A549 treated with Mapracorat at 1 μM for 4 hours (cell line): ENCODE results near the gene IL17RC. TPM values are rescaled to one million over a fixed set of nuclear protein-coding genes. Genes with fewer than 3 reads are reported as not detected.

Source experiments
- total RNA-seq: library from RNA; stranded (reverse); fragments of 200-300 nt; extraction: Qiagen RNA extraction; gene quantifications from 5 replicates; pipeline ENCODE4 v1.2.3, GENCODE V29; 2022

The IL17RC gene, protein sequence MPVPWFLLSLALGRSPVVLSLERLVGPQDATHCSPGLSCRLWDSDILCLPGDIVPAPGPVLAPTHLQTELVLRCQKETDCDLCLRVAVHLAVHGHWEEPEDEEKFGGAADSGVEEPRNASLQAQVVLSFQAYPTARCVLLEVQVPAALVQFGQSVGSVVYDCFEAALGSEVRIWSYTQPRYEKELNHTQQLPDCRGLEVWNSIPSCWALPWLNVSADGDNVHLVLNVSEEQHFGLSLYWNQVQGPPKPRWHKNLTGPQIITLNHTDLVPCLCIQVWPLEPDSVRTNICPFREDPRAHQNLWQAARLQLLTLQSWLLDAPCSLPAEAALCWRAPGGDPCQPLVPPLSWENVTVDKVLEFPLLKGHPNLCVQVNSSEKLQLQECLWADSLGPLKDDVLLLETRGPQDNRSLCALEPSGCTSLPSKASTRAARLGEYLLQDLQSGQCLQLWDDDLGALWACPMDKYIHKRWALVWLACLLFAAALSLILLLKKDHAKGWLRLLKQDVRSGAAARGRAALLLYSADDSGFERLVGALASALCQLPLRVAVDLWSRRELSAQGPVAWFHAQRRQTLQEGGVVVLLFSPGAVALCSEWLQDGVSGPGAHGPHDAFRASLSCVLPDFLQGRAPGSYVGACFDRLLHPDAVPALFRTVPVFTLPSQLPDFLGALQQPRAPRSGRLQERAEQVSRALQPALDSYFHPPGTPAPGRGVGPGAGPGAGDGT
- total RNA-seq: 25.4 to 34.2 TPM (median 31.6 TPM) in 5 replicates

DNA sequence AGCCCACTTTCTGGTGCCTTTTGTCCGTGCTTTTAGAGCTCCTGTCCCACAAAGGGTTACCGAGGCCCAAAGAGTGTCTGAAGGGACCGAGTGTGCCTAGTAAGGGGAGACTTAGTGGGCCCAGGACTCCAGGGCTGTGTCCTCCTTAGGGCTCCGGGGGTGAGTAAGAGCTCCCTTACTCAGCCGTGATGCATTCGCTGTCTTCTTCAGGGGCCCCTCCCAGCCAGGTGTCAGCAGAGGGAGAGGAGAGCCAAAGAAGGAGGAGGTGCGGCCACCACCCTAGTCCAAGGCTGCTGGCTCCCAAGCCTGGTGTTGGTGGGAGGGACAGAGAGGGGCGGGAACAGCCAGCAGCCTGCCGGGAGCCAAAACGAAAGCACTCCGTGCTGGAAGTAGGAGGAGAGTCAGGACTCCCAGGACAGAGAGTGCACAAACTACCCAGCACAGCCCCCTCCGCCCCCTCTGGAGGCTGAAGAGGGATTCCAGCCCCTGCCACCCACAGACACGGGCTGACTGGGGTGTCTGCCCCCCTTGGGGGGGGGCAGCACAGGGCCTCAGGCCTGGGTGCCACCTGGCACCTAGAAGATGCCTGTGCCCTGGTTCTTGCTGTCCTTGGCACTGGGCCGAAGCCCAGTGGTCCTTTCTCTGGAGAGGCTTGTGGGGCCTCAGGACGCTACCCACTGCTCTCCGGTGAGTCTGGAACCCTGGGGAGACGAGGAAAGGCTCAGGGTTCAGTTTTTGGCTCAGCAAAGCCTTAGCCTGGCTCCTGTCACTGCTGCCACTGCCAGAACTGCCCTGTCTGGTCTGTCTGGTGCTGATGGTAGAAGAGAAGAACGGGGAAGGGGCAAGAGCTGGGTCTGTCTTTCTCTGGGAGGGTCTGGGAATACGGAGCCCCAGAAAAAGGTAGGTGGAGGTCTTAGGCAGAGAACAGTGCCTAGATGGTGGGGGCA, at the start of gene IL17RC:
Gene IL17RC, plus strand, starts transcription at position 365 of the 947 bp plus-strand sequence. Its CDS starts 218 bp downstream, at position 583.

DNA sequence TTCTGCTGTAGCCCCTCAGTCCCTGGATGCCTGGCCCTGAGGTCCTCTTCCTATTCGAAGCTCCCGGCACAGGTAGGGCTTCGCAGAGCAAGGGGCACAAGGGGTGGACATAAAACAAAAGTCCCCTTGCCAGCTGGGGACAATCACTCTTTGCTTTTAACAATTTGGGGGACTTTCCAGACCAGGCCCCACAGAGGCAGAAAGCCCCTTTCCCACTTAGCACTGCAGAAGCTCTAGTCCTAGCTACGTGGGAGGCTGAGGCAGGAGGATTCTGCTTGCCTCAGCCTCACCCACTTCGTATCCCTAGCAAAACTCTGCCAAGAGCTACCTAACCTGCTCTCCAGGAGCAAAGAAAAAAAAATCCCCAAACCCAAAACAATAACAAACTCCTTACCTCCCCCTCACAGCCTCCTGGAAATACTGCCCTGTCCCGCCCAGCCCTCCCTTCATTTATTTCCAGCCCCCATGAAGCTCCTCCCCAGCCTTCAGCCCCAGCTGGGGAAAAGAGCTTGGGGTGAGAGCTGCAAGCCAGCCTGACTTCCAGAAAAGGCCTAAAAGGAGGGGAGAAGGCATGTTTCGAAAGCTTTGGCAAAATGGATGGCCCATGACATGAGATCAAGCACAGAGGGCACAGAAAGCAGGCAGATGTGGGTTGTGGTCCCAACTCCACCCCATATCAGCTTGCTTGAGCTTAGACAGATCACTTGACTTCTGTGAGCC, 36.9 kb upstream of the IL17RC start, which contains the start of gene CIDEC:
Gene CIDEC, minus strand, starts transcription at position 424 of the 720 bp plus-strand sequence. CDS start 1,767 bp downstream, outside the sequence.

DNA sequence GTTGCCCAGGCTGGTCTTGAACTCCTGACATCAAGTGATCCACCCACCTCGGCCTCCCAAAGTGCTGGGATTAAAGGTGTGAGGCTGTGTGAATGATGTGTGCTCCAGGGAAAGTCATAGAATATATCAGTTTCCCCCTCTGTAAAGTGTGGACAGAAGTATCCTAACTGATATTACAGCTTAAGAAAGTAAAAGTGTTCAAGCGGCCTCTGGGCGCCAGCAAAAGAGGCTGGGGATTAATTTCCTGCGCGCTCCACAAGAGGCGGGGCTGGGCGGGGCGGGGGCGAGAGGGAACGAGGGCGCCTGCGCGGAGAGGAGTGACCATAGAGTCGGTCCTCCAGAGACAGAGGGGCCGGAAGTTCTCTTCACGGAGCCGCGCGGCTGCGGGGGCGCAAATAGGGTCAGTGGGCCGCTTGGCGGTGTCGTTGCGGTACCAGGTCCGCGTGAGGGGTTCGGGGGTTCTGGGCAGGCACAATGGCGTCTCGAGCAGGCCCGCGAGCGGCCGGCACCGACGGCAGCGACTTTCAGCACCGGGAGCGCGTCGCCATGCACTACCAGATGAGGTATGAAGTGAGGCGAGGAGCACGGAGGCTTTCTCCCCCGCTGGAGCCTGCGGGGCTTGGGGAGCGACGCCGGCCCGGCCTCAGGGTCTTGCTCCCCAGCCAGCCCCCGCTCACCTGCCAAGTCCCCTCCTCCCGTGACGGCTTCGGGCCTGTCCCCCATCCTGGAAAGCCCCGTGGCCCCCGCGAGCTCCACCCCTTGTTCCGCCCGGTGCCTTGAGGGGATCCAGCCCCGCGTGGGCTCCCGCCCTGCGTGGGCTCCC, 26.4 kb upstream of the IL17RC start, which contains the start of gene JAGN1:
Gene JAGN1, plus strand, starts transcription at position 362 of the 823 bp plus-strand sequence. Its CDS starts 113 bp downstream, at position 475.

DNA sequence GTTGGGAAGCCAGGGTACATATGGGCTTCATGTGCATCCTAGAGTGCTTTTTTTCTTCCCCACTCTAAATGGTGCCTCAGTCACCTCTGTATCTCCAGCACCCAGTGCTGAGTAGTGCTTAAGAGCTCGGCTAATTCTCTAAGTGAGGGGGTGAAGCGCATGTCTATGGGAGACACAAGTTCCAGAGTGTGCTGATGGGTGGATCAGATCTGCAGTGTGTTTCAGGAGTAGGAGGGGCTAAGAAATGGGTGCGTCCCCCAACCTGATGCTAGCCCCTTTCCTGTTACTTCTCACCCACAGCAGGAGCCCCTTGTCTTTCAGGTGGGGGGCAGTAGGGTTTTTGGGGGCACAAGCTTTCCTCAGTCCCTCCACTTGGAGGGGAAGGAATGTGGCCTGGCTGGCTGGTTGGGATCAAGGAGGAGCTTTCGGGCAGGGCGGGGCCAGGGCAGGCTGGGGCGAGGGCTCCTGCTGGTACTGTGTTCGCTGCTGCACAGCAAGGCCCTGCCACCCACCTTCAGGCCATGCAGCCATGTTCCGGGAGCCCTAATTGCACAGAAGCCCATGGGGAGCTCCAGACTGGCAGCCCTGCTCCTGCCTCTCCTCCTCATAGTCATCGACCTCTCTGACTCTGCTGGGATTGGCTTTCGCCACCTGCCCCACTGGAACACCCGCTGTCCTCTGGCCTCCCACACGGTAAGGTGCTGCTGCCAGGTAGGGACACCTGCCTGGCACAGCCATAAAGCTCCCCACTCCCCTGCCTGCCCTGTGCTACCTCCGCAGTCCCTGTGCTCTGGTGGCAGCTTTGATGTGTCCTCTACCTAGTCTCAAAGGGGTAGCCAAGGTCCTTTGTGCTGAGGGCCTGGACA, 14.3 kb upstream of the IL17RC start, which contains the start of gene IL17RE:
Gene IL17RE, plus strand, starts transcription at position 477 of the 866 bp plus-strand sequence. Its CDS starts 85 bp downstream, at position 562.

DNA sequence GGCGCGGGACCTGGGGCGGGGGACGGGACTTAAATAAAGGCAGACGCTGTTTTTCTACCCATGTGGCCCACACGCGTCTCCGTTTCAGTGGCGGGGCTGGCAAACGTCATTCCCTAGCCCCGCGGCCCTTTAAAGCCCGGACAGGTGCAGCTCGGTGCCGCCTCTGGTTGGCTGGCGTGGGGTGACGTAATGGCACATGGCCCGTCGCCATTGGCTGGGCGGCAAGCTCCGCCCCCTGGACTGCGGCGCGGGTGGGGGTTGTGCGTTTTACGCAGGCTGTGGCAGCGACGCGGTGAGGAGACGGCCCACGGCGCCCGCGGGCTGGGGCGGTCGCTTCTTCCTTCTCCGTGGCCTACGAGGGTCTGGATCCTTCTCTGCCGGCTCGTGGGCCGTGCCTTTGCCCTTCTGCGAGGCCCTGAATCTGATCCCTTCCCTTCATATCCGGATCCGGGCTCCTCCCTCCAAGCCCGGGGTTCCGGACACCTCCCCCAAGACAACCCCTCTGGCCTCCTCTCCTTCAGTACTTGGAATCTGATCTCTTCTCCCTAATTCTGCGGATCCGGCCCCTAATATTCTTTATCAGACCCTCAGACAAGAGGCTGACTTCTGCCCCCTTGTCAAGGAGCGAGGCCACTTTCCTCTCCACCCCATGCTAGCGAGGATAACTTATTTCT, 16.8 kb downstream of the IL17RC start, which contains the start of gene CRELD1:
Gene CRELD1, plus strand, starts transcription at position 274 of the 674 bp plus-strand sequence. CDS start 605 bp downstream, outside the sequence.

DNA sequence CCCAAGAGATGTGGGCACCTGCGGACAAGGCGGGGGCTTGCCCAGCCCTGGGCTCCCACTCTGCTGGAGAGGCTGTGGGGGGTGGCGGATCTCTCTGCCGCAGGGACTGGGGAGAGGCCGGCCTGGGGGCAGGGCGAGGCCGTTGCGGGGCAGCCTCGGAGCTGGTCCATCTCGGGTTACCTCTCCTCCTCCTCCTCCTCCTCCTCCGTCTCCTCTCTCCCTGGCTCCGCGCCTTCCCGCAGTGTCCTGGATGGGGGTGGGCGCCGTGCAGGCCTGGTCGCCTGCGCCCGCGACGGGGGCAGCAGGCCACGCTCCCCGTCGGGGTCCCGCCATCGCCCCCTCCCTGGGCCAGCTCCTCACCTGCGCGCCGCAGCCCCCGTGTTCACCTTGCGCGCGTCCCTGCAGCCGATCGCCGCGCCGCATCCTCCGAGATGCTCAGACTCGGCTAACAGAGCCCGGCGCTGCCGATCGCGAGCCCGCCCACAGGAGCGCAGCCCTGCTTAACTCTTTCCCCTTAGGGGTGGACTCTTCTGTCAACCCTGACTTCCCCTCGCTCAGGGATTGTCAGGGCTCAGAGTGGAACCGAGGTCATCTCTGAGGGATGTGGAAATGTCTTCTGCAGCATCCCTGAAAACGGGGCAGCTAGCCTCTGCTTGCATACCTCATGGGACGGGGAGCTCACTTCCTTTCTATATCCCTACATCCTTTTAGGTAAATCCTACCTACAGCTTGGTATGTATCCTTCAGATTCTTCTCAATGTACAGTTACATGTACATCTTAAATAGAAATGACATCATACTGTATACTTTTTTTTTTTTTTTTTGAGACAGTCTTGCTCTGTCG, 35.3 kb downstream of the IL17RC start, which contains the start of gene PRRT3:
Gene PRRT3, minus strand, starts transcription at position 447 of the 844 bp plus-strand sequence. CDS start 2,293 bp downstream, outside the sequence.

Other genes with a start within 250 kb of the IL17RC start
- gene CPNE9, start 213.3 kb upstream of the IL17RC start, total RNA-seq: 0.15 to 0.31 TPM (median 0.17 TPM) in 3 of 5 replicates, not detected in the others
- gene BRPF1, start 185.4 kb upstream of the IL17RC start, total RNA-seq: 17.6 to 20.3 TPM (median 18.6 TPM) in 5 replicates
- gene OGG1, start 167.1 kb upstream of the IL17RC start, total RNA-seq: 12.7 to 21.2 TPM (median 16.9 TPM) in 5 replicates
- gene CAMK1, start 147.2 kb upstream of the IL17RC start, total RNA-seq: 12.3 to 18.0 TPM (median 16.3 TPM) in 5 replicates
- gene TADA3, start 124.6 kb upstream of the IL17RC start, total RNA-seq: 54.5 to 60.5 TPM (median 59.9 TPM) in 5 replicates
- gene ARPC4, start 124.0 kb upstream of the IL17RC start, total RNA-seq: 153 to 231 TPM (median 158 TPM) in 5 replicates
- 6.0 to 8.3 TPM (median 7.0 TPM) in 5 replicates for gene TTLL3, start 106.8 kb upstream of the IL17RC start, total RNA-seq
- 50.4 to 59.0 TPM (median 55.8 TPM) in 5 replicates for gene RPUSD3, start 73.1 kb upstream of the IL17RC start, total RNA-seq
- gene CIDEC, start 36.8 kb upstream of the IL17RC start, total RNA-seq: 50.4 to 66.9 TPM (median 56.5 TPM) in 5 replicates
- gene JAGN1, start 26.5 kb upstream of the IL17RC start, total RNA-seq: 82.2 to 95.8 TPM (median 93.2 TPM) in 5 replicates
- 1.2 to 1.7 TPM (median 1.4 TPM) in 5 replicates for gene IL17RE, start 14.2 kb upstream of the IL17RC start, total RNA-seq
- gene CRELD1, start 16.7 kb downstream of the IL17RC start, total RNA-seq: 10.5 to 14.9 TPM (median 13.2 TPM) in 5 replicates
- gene PRRT3, start 35.3 kb downstream of the IL17RC start, total RNA-seq: 1.2 to 1.9 TPM (median 1.7 TPM) in 5 replicates
- gene EMC3, start 69.7 kb downstream of the IL17RC start, total RNA-seq: 105 to 146 TPM (median 111 TPM) in 5 replicates
- 17.2 to 20.1 TPM (median 18.7 TPM) in 5 replicates for gene FANCD2, start 109.3 kb downstream of the IL17RC start, total RNA-seq
- not detected in 5 replicates for gene FANCD2OS, start 191.2 kb downstream of the IL17RC start, total RNA-seq
- gene BRK1, start 198.6 kb downstream of the IL17RC start, total RNA-seq: 167 to 178 TPM (median 176 TPM) in 5 replicates
- 23.4 to 32.4 TPM (median 30.7 TPM) in 5 replicates for gene VHL, start 224.7 kb downstream of the IL17RC start, total RNA-seq
- gene IRAK2, start 247.8 kb downstream of the IL17RC start, total RNA-seq: 15.6 to 20.5 TPM (median 16.6 TPM) in 5 replicates